Measurements from ENCODE around the gene RNF151.
A peak's percentile ranks its signal among the peaks of the same experiment; 100 is the strongest.
"Not testable (repeated sequence)": the region's sequence is repeated elsewhere in the genome, so short reads cannot be mapped to it uniquely, and the experiment has no call there.

Gene RNF151

GRCh38 chr16:2009791-2010510 is 43.3 kb downstream of the RNF151 start, which contains the start of gene ZNF598:
TSS of gene ZNF598 (minus strand) at chr16:2009821.
- DNase-seq, result peak; percentile 86

GRCh38 chr16:2011726-2012125 is 45.1 kb downstream of the RNF151 start:
- not testable (repeated sequence) for DNase-seq

- no peak for DNase-seq
Observed at GRCh38 chr16:2013527-2013926, 46.9 kb downstream of the RNF151 start.

GRCh38 chr16:2015117-2015946 is 48.7 kb downstream of the RNF151 start:
- no peak for DNase-seq

GRCh38 chr16:2015947-2016208 is 49.2 kb downstream of the RNF151 start:
- DNase-seq, result no peak

GRCh38 chr16:2016407-2016922 is 49.8 kb downstream of the RNF151 start:
- peak; percentile 49 for DNase-seq
